Transverse colon (tissue), 4 donors: ENCODE measurements around the gene LSR. TPM values are rescaled to one million over a fixed set of nuclear protein-coding genes. Genes with fewer than 3 reads are reported as not detected.

Experiments used
- DNase-seq: peaks from one replicate; pipeline ENCODE4 v3.0.0-alpha.2; 2019
- H3K27ac ChIP-seq, 4 donors: fragments of 200-600 bp; sonication (generic); 2 replicates each; pipeline ENCODE4 v1.5.1; 2016 to 2018; ENCODE audit warnings: inconsistent platforms in 4 of 4
- H3K27me3 ChIP-seq: fragments of 200-600 bp; sonication (generic); 2 replicates; pipeline ENCODE4 v1.5.1; 2017; ENCODE audit warnings: inconsistent platforms
- H3K36me3 ChIP-seq, 4 donors: fragments of 200-600 bp; sonication (generic); 2 replicates each; pipeline ENCODE4 v1.5.1; 2017 to 2019; ENCODE audit warnings: inconsistent platforms in 4 of 4
- H3K4me1 ChIP-seq, 4 donors: fragments of 200-600 bp; sonication (generic); 2 replicates each; pipeline ENCODE4 v1.5.1; 2017 to 2020; ENCODE audit warnings: inconsistent platforms in 4 of 4
- H3K4me3 ChIP-seq, 4 donors: fragments of 200-600 bp; sonication (generic); 1 replicate in 1 of 4; 2 replicates in 3 of 4; pipeline versions ENCODE4 v1.5.1 to v1.6.1; 2017 to 2019; ENCODE audit warnings: inconsistent platforms in 4 of 4
- H3K9me3 ChIP-seq, 2 donors: fragments of 200-600 bp; sonication (generic); 2 replicates each; pipeline ENCODE4 v1.5.1; 2017 to 2019; ENCODE audit warnings: inconsistent platforms in 2 of 2
- EP300 ChIP-seq: sonication (generic); formaldehyde crosslinking; IDR thresholded peaks from one replicate; pipeline ENCODE4 v1.6.1; 2017; ENCODE audit warnings: antibody characterized with exemption, low read depth
- POLR2A ChIP-seq: fragments of 450-650 bp; IDR thresholded peaks from one replicate; pipeline ENCODE4 v1.6.1; 2016; ENCODE audit warnings: antibody characterized with exemption, mild to moderate bottlenecking, moderate library complexity
- POLR2AphosphoS5 ChIP-seq, 3 donors: sonication (generic); formaldehyde crosslinking; IDR thresholded peaks; one replicate each; pipeline ENCODE4 v1.6.1; 2016; ENCODE audit warnings: antibody characterized with exemption in 3 of 3
- WGBS, 2 donors: methylation state at CpG; one replicate each; pipeline ENCODE4 v1.1.5; 2018; ENCODE audit warnings: low coverage in 1 of 2; 5-methylcytosine and 5-hydroxymethylcytosine counted together
- in situ Hi-C, 4 donors: fragments of 200-750 bp; cut with MboI; loops; one replicate each; pipeline versions ENCODE4 v1.15.0 to v1.15.1; 2017; ENCODE audit warnings: low sequenced_read_pairs in 3 of 4, low pct_ligation_motif_present in 1 of 4, low pct_unique_long_range_greater_than_20kb in 1 of 4
- intact Hi-C: fragments of 100-400 bp; cut with DNase I; formaldehyde crosslinking; loops from one replicate; pipeline ENCODE4 v1.15.1; 2023; ENCODE audit warnings: low total_unique reads
- total RNA-seq, 4 donors: library from RNA; depleted of rRNA; stranded (reverse); fragments of >200 nt; gene quantifications; one replicate each; pipeline ENCODE4 v1.1.0, GENCODE V29; 2016
- TF ChIP-seq, protein P1 (sequence below), 5 experiments: fragments of 200-600 bp in 3 of 5; fragments of 450-650 bp in 2 of 5; sonication (generic) in 3 of 5; IDR thresholded peaks; 1 replicate in 2 of 5; 2 replicates in 3 of 5; pipeline ENCODE4 v1.5.1; 2016 to 2017; ENCODE audit warnings: antibody characterized with exemption in 5 of 5, inconsistent platforms in 3 of 5, mild to moderate bottlenecking in 2 of 5, moderate library complexity in 1 of 5

Gene LSR
- total RNA-seq, 4 donors from 2014 or later: 124 to 484 (median 330) TPM

DNA sequence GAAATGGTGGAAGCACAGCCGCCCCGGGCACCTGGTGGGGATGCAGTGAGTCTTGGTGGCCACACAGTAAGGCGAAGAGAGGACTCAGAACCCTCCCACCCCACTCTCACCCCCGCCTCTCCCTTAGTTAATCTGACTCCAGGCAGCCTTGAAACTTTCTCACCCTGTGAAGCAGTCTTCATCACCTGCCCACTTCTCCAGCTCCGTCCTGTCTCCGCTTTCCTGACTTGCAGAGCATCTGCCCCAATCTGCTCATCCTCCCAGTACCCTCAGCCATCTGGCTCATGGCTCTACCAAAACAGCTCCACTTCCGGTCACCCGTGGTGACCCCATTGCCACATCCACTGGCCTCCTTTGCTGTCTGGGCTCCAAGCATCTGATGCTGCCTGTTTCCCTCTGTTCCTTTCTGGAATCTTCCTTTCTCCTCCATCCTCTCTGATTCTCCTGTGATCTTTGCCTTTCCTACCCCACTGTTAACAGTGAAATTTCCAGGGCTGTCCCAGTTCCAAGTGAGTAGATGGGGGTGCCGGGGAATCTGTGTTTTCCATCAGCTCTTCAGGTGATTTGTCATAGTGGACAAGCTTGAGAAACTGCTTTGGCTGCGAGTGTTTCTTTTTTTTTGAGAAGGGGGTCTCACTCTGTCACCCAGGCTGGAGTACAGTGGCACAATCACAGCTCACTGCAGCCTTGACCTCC is 24.3 kb downstream of the LSR start:
- Histone ChIP-seq H3K4me3 (no peak overlapping the region), H3K4me1 (peaks cover 0 to 10% (median 7%) of the 10 kb centered on the region in 4 donors), H3K27ac (no peak overlapping the region), H3K36me3 (peaks cover 0 to 41% (median 11%) of the 10 kb centered on the region in 4 donors), H3K27me3 (no peaks in the 10 kb centered on the region), H3K9me3 (no peaks in the 10 kb centered on the region)
- DNase-seq: no peak
- intact Hi-C loops: loop anchor here (5.0 to 10.0 kb wide), 2 partner anchors 222 to 226 kb away; partner anchors contain the start of gene KRTDAP
- WGBS, 2 donors: 81 to 82% methylated on average over 4 to 10 of the region's 10 CpGs
- TF ChIP-seq, protein P1, sequence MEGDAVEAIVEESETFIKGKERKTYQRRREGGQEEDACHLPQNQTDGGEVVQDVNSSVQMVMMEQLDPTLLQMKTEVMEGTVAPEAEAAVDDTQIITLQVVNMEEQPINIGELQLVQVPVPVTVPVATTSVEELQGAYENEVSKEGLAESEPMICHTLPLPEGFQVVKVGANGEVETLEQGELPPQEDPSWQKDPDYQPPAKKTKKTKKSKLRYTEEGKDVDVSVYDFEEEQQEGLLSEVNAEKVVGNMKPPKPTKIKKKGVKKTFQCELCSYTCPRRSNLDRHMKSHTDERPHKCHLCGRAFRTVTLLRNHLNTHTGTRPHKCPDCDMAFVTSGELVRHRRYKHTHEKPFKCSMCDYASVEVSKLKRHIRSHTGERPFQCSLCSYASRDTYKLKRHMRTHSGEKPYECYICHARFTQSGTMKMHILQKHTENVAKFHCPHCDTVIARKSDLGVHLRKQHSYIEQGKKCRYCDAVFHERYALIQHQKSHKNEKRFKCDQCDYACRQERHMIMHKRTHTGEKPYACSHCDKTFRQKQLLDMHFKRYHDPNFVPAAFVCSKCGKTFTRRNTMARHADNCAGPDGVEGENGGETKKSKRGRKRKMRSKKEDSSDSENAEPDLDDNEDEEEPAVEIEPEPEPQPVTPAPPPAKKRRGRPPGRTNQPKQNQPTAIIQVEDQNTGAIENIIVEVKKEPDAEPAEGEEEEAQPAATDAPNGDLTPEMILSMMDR (IDR thresholded peaks at IDR 0.05): no peak
- TF ChIP-seq POLR2A (no peak), POLR2AphosphoS5 (IDR thresholded peaks at IDR 0.05) (no peak), EP300 (no peak)
- in situ Hi-C loops: no loop called here

DNA sequence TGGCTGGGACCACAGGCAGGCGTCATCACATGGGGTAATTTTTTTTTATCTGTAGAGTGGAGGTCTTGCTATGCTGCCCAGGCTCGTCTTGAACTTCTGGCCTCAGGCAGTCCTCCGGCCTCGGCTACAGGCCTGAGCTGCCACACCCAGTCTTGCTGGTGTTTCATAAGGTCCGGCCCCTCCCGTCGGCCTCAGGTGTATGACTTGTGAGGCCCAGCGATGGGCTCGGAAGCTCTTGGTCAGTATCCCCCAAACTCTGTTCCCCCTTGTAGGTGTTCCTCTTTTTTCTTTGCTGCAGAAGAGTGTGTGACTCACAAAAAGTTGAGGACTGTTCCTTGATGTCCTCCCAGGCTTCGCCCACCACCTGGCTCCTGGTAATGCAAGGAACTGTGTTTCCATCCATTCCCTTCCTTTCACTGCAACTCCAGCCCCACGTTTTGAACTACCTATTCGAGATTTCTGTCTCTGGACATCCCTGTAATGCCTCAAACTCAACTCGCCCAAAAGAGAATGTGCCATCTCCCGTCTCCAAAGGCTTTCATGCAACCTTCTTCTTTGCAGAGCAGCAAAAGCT is 25.0 kb downstream of the LSR start:
- Histone ChIP-seq H3K4me3 (no peak overlapping the region), H3K36me3 (peaks cover 0 to 41% (median 11%) of the 10 kb centered on the region in 4 donors), H3K9me3 (no peaks in the 10 kb centered on the region), H3K27ac (no peak overlapping the region), H3K4me1 (peaks cover 0 to 10% (median 7%) of the 10 kb centered on the region in 4 donors), H3K27me3 (no peaks in the 10 kb centered on the region)
- WGBS, 2 donors: 78 to 79% methylated on average over 7 to 14 of the region's 14 CpGs
- intact Hi-C loops: loop anchor here (5.0 to 10.0 kb wide), 2 partner anchors 221 to 226 kb away; partner anchors contain the start of gene KRTDAP
- in situ Hi-C loops: no loop called here
- no peak for DNase-seq
- TF ChIP-seq POLR2AphosphoS5 (IDR thresholded peaks at IDR 0.05): no peak
- TF ChIP-seq, protein P1 (IDR thresholded peaks at IDR 0.05): no peak
- no peak for TF ChIP-seq EP300
- TF ChIP-seq POLR2A: no peak

DNA sequence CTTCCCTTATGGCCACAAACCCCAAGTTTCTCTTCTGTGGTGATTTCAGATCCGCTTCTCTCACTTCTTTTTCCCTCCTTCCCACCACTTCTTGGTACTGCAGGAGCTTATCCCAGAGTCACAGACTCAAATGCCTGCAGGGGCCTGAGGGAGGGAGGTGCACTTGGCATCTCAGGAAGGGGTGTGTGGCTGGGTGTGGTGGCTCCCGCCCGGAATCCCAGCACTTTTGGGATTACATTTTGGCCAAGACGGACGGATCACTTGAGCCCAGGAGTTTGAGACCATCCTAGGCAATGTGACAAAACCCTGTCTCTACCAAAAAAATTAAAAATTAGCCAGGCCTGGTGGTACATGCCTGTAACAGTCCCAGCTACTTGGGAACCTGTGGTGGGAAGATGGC is 25.5 kb downstream of the LSR start:
- WGBS, 2 donors: 86 to 100% methylated on average over 3 to 5 of the region's 5 CpGs
- in situ Hi-C loops: no loop called here
- no peaks in the 10 kb centered on the region for H3K27me3 ChIP-seq
- no peak for TF ChIP-seq EP300
- TF ChIP-seq POLR2AphosphoS5 (IDR thresholded peaks at IDR 0.05): no peak
- TF ChIP-seq, protein P1 (IDR thresholded peaks at IDR 0.05): no peak
- TF ChIP-seq POLR2A: no peak
- peaks cover 0 to 47% (median 11%) of the 10 kb centered on the region in 4 donors for H3K36me3 ChIP-seq
- intact Hi-C loops: loop anchor here (5.0 to 10.0 kb wide), 2 partner anchors 220 to 227 kb away; partner anchors contain the start of gene KRTDAP
- H3K9me3 ChIP-seq: no peaks in the 10 kb centered on the region
- DNase-seq: no peak
- no peak overlapping the region for H3K4me3 ChIP-seq
- no peak overlapping the region for H3K27ac ChIP-seq
- H3K4me1 ChIP-seq: peaks cover 0 to 10% (median 7%) of the 10 kb centered on the region in 4 donors

DNA sequence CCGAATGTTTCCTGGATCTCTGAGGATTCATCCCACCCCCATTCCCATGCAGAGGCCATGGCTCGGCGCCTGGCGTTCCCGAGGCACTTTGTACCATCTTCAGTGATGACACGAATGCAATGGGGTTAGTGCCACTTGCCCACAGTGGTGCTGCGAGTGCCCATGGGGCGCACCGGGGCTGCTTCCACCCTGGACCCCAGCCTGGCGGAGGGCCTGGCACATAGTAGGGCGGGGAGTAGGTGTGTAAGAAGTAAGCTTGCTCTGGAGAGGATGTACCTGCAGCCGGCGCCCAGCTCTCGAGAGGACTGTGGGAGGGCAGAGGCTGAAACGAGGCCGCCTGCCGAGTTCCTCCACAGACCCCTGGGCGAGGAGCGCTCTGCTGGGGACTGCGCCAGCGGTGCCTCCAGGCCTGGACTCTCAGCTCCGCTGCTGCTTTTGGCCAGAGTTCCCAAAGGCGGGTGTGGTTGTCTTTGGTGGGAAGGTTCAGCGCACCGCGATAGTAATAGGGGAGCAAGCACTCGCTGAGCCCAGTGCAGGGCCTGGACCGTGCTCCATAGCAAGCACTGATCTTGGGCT is 28.0 kb downstream of the LSR start:
- DNase-seq: no peak
- intact Hi-C loops: loop anchor here (10.0 kb wide), 1 partner anchor 218 kb away; the partner anchor contains the start of gene KRTDAP
- Histone ChIP-seq H3K4me3 (no peak overlapping the region), H3K9me3 (no peaks in the 10 kb centered on the region), H3K27me3 (no peaks in the 10 kb centered on the region), H3K27ac (no peak overlapping the region), H3K4me1 (no peaks in the 10 kb centered on the region), H3K36me3 (peaks cover 0 to 37% (median 6%) of the 10 kb centered on the region in 4 donors)
- TF ChIP-seq, protein P1 (IDR thresholded peaks at IDR 0.05): no peak
- TF ChIP-seq POLR2AphosphoS5 (IDR thresholded peaks at IDR 0.05): no peak
- TF ChIP-seq EP300: no peak
- TF ChIP-seq POLR2A: no peak
- in situ Hi-C loops: no loop called here
- WGBS, 2 donors: 97% methylated on average over 25 of the region's 28 CpGs; no CpG with 5 or more reads in 1 of the 2 donors
